ENCODE results near the gene CARD9. TPM values are rescaled to one million over a fixed set of nuclear protein-coding genes. Genes with fewer than 3 reads are reported as not detected.

CARD9 gene
- total RNA-seq, 4 donors from 2014 or later, result 0.57 to 1.1 (median 1.0) TPM

DNA sequence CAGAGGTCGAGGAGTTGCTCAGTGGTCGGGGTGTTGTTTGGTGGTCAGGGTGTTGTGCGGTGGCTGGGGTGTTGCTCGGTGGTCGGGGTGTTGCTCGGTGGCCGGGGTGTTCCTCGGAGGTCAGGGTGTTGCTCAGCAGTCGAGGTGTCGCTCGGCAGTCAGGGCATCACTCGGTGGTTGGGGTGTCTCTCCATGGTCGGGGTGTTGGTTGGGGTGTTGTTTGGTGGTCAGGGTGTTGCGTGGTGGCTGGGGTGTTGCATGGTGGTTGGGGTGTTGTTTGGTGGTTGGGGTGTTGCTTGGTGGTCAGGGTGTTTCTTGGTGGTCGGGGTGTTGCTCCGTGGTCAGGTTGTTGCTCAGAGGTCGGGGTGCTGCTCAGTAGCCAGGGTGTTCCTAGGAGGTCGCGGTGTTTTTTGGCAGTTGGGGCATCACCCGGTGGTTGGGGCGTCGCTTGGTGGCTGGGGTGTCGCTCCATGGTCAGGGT, 57.2 kb downstream of the CARD9 start:
- TF ChIP-seq, protein P1, sequence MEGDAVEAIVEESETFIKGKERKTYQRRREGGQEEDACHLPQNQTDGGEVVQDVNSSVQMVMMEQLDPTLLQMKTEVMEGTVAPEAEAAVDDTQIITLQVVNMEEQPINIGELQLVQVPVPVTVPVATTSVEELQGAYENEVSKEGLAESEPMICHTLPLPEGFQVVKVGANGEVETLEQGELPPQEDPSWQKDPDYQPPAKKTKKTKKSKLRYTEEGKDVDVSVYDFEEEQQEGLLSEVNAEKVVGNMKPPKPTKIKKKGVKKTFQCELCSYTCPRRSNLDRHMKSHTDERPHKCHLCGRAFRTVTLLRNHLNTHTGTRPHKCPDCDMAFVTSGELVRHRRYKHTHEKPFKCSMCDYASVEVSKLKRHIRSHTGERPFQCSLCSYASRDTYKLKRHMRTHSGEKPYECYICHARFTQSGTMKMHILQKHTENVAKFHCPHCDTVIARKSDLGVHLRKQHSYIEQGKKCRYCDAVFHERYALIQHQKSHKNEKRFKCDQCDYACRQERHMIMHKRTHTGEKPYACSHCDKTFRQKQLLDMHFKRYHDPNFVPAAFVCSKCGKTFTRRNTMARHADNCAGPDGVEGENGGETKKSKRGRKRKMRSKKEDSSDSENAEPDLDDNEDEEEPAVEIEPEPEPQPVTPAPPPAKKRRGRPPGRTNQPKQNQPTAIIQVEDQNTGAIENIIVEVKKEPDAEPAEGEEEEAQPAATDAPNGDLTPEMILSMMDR (IDR thresholded peaks at IDR 0.05), result no peak
- TF ChIP-seq POLR2A (IDR thresholded peaks at IDR 0.05), result no peak
- peaks cover 0 to 4% (median 0%) of the 10 kb centered on the region in 3 donors for H3K4me1 ChIP-seq
- H3K27ac ChIP-seq, result no peak overlapping the region
- H3K36me3 ChIP-seq, result no peaks in the 10 kb centered on the region
- intact Hi-C loops (cut with DNase I), result no loop called here
- H3K4me3 ChIP-seq, result no peak overlapping the region
- DNase-seq, result no peak
- peaks cover 0 to 14% (median 0%) of the 10 kb centered on the region in 4 donors for H3K27me3 ChIP-seq
- WGBS, 2 donors, result 85 to 95% methylated on average over 14 to 17 of the region's 23 CpGs
- peaks cover 0 to 18% (median 11%) of the 10 kb centered on the region in 3 donors for H3K9me3 ChIP-seq

DNA sequence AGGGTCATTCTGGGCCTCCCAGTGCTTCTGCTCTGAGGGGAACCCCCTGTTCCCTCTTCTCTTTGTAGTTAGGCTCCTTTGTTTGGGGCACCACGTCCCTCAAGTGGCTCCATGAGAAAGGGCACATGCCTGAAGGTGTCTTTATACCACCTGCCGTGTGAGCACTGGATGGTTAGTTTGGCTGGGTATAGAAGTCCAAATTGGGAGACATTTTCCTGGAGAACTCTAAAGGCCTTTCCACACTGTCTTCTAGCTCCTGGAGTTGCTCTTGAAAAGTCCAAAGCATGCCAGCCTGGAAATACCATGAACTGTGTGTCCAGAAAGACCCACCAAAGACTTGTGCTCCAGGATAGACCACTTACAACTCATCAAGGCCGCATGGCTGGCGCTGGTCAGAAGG, 58.5 kb downstream of the CARD9 start:
- Histone ChIP-seq H3K27ac (no peak overlapping the region), H3K36me3 (no peaks in the 10 kb centered on the region), H3K27me3 (peaks cover 0 to 27% (median 0%) of the 10 kb centered on the region in 4 donors), H3K4me1 (peaks cover 0 to 14% (median 0%) of the 10 kb centered on the region in 3 donors), H3K9me3 (peaks cover 0 to 18% (median 11%) of the 10 kb centered on the region in 3 donors), H3K4me3 (no peak overlapping the region)
- TF ChIP-seq POLR2A (IDR thresholded peaks at IDR 0.05), result no peak
- TF ChIP-seq, protein P1 (IDR thresholded peaks at IDR 0.05), result no peak
- intact Hi-C loops (cut with DNase I), result no loop called here
- DNase-seq, result no peak
- 54 to 72% methylated on average over 2 to 3 of the region's 4 CpGs for WGBS, 2 donors

- Histone ChIP-seq H3K9me3 (peaks cover 0 to 18% (median 11%) of the 10 kb centered on the region in 3 donors), H3K27ac (no peak overlapping the region), H3K4me3 (no peak overlapping the region), H3K27me3 (peaks cover 0 to 35% (median 0%) of the 10 kb centered on the region in 4 donors), H3K4me1 (peaks cover 0 to 20% (median 0%) of the 10 kb centered on the region in 3 donors), H3K36me3 (no peaks in the 10 kb centered on the region)
- intact Hi-C loops (cut with DNase I), result no loop called here
- TF ChIP-seq, protein P1 (IDR thresholded peaks at IDR 0.05), result no peak
- no peak for TF ChIP-seq POLR2A (IDR thresholded peaks at IDR 0.05)
- 78 to 93% methylated on average over 3 of the region's 3 CpGs for WGBS, 2 donors
- DNase-seq, result no peak
Observed at GRCh38 chr9:136314056-136314416, 59.4 kb downstream of the CARD9 start.

Other genes starting within 250 kb of the CARD9 start
- not detected for gene LHX3, start 168.5 kb downstream of the CARD9 start, total RNA-seq
- 1 to 10 TPM; 2.9 to 7.1 (median 5.5) TPM for gene QSOX2, start 127.9 kb downstream of the CARD9 start, total RNA-seq
- gene CCDC187, start 69.6 kb downstream of the CARD9 start, total RNA-seq, result not detected
- gene GPSM1, start 46.1 kb downstream of the CARD9 start, total RNA-seq, result 1 to 10 TPM in 3 of 4 donors, under 1 TPM in 1; 0.72 to 8.2 (median 1.9) TPM
- gene DNLZ, start 9.9 kb downstream of the CARD9 start, total RNA-seq, result 10 to 100 TPM in 3 of 4 donors, 1 to 10 TPM in 1; 1.8 to 31.1 (median 19.7) TPM
- 1 to 10 TPM; 2.6 to 5.1 (median 4.5) TPM for gene SNAPC4, start 26.5 kb upstream of the CARD9 start, total RNA-seq
- 10 to 100 TPM; 24.3 to 31.9 (median 28.2) TPM for gene ENTR1, start 36.9 kb upstream of the CARD9 start, total RNA-seq
- gene PMPCA, start 37.0 kb upstream of the CARD9 start, total RNA-seq, result 10 to 100 TPM; 29.4 to 38.7 (median 33.5) TPM
- 1 to 10 TPM; 6.2 to 7.8 (median 7.5) TPM for gene INPP5E, start 66.2 kb upstream of the CARD9 start, total RNA-seq
- 10 to 100 TPM; 31.2 to 49.1 (median 38.6) TPM for gene SEC16A, start 109.4 kb upstream of the CARD9 start, total RNA-seq
- gene NOTCH1, start 172.4 kb upstream of the CARD9 start, total RNA-seq, result 10 to 100 TPM; 32.0 to 40.8 (median 36.2) TPM

All from esophagus squamous epithelium (tissue), 5 donors.